AG09309 (cell line): ENCODE data around the gene PLEKHA7.
"Not testable (repeated sequence)": the region's sequence is repeated elsewhere in the genome, so short reads cannot be mapped to it uniquely, and the experiment has no call there.

Experiments
- DNase-seq: peaks from one replicate; pipeline ENCODE4 v3.0.0-alpha.2; 2010; ENCODE audit warnings: low read depth
- H3K4me3 ChIP-seq: 2 replicates; pipeline ENCODE4 v1.5.1; 2011; ENCODE audit warnings: mild to moderate bottlenecking, low read depth, low read length, moderate library complexity; ENCODE audit not compliant: control insufficient read depth
- TF ChIP-seq, protein P1 (sequence below): IDR thresholded peaks from 2 replicates; pipeline ENCODE4 v1.5.1; 2011; ENCODE audit warnings: mild to moderate bottlenecking, low read depth, low read length, inconsistent platforms; ENCODE audit not compliant: insufficient read depth, control insufficient read depth; ENCODE audit errors: missing control alignments

Gene PLEKHA7

DNA sequence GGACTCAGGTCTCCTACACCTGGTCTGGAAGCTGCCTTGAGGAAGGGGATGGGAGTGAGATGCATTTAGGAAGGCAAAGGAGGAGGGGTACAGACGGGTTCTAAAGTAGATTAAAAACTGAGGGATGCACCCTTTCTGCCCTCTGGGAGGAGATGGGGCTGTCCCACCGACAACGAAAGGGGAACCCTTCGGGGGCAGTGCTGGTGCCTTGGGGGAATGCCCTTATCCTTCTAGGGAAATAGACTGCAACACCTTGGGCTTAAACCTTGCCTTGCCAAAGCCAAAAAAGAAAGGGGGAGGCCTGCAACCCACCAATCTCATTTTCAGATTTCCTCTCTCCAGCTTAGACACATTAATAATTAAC is 89.8 kb downstream of the PLEKHA7 start:
- H3K4me3 ChIP-seq: no peak overlapping the region
- TF ChIP-seq, protein P1, sequence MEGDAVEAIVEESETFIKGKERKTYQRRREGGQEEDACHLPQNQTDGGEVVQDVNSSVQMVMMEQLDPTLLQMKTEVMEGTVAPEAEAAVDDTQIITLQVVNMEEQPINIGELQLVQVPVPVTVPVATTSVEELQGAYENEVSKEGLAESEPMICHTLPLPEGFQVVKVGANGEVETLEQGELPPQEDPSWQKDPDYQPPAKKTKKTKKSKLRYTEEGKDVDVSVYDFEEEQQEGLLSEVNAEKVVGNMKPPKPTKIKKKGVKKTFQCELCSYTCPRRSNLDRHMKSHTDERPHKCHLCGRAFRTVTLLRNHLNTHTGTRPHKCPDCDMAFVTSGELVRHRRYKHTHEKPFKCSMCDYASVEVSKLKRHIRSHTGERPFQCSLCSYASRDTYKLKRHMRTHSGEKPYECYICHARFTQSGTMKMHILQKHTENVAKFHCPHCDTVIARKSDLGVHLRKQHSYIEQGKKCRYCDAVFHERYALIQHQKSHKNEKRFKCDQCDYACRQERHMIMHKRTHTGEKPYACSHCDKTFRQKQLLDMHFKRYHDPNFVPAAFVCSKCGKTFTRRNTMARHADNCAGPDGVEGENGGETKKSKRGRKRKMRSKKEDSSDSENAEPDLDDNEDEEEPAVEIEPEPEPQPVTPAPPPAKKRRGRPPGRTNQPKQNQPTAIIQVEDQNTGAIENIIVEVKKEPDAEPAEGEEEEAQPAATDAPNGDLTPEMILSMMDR: no peak
- DNase-seq: no peak

DNA sequence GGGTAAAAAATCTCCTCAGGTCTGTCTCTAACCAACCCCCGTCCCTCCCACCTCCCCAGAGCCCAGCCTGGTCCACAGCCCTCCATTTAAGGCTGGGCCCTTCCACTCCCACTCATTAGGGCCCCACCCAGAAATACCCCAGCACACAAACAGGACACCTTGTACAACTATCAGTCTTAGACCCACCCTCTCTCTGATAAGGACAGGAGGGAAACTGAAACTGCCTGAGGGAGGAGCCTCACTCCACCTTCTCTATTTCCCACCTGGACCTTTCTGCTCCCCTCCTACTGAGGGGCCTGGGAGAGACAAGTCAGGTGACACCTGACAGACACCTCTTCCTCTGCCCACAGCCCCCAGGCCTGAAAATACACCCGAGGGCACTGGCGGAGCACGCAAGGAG is 90.2 kb downstream of the PLEKHA7 start:
- DNase-seq: no peak
- TF ChIP-seq, protein P1: no peak
- H3K4me3 ChIP-seq: no peak overlapping the region

DNA sequence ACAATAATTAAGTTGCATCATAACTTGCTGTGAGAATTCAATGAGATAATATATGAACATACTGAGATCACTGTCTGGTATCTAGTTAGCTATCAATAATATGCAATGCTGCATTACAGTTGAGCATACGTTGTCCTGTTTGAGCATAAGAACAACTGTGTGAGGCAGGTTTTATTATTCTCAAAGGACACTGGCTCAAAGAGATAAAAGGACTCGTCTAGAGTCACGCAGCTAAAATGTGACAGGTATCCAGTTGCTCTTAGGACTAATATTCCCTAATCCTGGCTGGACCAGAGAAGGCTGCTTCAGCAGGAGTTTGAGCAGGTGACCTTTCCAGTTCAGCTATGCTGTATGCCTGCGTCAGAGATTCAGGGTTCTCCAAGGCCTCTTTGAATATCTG is 92.5 kb downstream of the PLEKHA7 start:
- TF ChIP-seq, protein P1: no peak
- DNase-seq: no peak
- no peak overlapping the region for H3K4me3 ChIP-seq

DNA sequence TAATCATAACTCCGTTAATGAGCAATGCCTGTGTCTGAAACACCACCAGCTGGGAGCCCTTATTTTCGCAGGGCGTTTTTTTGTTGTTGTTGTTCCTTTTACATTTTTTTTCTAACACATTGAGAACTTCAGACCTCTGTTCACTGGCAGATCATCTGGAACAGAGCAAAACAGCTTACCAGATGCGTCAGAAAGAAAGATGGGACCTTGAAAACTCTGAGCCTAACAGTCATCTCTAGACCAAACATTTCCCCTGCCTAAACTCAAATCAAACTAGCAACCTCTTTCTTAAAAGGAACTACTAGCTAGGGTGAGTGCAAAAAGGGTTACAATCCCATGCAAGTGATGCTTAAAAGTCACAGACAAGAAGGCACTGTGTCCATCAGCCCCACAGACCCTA is 93.2 kb downstream of the PLEKHA7 start:
- TF ChIP-seq, protein P1: no peak
- H3K4me3 ChIP-seq: no peak overlapping the region
- no peak for DNase-seq

DNA sequence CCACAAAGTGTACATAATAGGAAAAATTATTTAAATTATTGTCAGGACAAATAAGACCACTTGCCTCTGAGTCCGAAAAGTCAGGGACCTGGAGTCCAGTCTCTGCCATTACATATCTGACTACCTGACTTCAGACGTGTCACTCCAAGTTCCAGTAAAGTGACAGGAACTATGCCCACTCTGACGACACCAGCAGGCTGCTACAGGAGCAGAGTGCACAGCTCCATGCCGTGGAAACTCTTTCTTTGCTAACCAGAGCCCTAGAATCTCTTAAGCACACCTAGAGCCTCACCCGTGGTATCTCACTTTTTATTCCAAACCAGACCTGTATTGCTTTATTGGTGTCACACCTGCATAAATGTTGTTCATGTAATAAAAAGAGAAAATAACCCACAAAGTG is 93.7 kb downstream of the PLEKHA7 start:
- no peak for DNase-seq
- no peak overlapping the region for H3K4me3 ChIP-seq
- TF ChIP-seq, protein P1: no peak

DNA sequence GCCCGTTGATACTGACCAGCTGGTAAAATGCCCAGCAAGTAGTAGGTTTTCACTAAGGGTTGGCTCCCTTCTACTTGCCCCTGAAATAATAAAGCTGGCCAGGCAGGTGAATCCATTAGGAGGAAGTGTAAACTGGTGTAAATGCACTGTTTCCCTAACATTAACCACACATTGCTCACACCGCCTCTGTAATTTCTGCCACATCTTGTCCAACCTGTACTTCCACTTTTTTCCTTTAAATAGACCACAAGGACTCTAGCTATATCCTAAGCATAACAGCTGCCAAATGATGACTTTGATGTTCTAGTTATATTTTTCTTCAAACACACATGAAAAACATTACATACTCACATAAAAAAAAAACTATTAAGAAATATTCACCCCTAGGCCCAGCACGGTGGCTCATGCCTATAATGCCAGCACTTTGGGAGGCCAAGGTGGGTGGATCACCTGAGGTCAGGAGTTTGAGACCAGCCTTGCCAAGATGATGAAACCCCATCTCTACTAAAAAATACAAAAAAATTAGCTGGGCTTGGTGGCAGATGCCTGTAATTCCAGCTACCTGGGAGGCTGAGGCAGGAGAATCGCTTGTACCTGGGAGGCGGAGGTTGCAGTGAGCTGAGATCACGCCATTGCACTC is 95.6 kb downstream of the PLEKHA7 start:
- not testable (repeated sequence) for H3K4me3 ChIP-seq, DNase-seq

DNA sequence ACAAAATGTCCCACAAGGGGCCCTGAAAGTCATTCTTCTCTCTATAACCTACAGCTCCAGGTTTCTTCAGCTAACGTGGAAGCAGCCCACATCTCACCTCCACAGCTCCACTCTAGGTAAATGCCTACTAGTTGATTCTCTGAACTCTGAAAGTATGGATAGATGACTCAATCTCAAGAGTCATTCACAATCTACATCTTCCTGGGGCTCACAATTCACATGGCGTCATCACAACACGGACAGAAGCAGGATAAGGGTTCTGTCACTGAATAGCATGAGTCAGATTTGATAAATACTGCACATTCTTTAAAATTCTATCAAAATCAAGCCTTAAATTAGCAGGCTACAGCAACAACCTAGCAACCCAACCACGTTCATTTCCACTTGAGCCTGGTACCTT is 96.3 kb downstream of the PLEKHA7 start:
- H3K4me3 ChIP-seq: no peak overlapping the region
- TF ChIP-seq, protein P1: no peak
- no peak for DNase-seq
